ENCODE data around the gene REXO1.
"Not testable (repeated sequence)": the region's sequence is repeated elsewhere in the genome, so short reads cannot be mapped to it uniquely, and the experiment has no call there.

Gene REXO1

DNA sequence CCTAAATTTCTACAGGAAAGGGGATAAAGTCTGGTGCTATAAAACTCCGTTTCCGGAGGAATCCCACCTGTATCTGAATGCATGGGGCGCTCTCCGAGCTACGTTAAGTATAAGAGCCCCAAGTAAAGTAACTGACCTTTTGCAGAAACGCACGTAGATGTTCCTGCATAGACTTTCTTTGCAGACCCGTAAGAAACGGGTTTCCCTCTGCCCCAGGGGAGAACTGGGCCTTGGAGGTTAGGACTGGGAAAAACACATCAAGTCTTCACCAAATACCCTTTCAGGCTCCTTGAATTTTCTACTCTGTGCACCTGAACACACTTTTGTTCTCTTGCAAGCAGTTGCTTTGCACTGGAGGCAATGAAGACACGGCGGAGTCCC, 27.0 kb upstream of the REXO1 start:
- DNase-seq, result not testable (repeated sequence)

DNA sequence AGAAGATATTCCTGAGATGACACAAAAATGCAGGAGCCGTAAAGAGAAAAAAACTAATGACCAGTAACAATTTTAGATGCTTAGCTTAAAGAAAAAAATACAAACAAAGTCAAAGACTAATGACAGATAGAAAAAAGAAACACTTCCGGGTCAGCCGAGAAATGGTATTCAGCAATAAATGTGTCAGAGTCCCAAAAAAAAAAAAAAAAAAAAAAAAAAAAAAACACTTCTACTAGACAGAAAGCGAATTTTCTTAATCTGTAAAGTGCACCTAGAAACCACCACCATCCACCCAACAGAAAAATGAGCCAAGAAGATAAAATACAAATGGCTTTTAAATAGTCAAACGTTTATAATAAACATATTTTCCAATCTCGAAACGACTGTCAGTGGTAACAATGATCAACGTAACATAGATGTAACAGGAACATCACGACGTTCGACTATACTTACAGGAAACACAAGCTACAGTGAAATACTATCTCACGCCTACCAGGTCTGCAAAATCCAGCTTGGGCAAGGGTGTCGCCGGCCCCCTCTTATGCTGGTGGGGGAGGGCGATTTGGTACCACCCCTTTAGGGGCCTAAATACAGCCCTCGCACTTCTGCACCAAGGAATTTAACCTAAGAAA, 26.4 kb upstream of the REXO1 start:
- DNase-seq, result peak; percentile 62

DNA sequence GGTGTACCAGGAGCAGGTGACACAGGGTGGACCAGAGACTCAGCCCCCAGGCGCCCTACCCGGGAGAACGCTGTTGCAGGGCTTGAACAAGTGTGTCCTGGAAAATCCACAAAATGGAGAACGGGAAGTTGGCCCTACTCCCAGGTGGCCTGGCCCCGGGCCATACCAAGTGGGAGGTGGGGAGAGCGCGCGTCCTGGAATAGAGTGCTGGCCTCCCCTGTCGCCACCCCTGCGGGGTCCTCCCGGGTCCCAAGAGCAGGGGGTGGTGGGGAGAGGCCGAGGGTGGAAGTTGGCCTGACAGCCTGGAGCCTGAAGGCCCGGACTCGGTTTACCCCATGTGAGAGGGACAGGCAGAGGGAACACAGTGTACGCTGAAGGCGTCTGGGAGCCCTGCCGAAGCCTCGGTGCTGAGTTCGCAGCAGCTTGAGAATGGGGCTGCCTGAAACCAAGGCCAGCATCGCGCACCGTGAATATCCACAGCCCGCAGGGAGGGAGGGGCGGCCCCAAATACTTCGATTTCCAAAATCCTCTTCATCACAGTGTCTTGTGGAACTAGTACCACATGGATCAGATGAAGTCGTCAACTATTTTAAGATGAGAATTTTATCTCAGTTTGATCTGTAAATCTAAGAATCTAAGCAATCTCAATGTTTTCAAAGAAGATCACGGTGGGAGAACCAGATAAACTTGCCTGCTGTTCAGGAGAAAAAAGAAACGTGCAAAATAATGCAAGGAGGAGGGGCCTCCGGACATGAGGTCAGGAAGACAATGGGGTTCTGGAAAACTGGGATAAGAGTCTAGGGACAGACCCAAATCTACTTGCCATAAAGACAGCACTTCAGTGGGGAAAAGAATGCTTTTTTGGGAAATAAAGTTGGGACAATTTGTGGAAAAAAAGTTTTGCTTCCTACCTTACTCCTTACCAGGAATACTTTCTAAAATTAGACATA, 25.5 kb upstream of the REXO1 start:
- DNase-seq, result no peak

DNA sequence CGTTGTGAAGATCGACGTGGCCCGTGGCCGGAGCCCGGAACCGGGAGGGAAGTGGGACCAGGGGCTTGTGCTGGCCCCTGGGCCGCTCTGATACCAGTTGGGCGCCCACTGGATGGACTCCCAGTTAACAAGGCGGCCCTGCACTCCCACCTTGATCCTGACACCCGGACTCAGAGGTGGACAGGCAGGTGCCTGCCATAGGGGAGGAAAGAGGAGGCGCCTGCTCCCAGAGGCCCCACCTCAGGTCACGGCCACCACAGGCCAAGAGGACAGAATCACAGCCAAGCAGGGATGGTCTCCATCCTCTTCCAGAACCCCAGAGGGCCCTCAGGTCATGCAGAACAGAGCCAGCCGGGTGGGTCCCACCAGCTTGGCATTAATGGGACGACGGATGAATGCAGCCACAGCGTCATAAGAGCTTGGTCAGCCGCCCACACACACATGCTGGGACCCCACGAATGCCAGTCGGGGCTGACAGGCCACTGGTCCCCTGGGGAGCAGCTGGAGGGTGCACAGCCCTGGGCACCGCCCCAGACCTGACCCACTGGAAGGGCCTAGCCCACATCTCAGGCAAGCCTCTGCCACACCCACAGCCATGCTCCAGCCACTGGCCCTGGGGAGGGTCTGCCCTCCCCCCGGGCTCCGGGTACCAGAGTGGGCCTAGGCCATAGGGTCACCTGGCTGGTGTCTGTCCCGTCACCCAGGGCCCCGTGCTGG, 24.7 kb upstream of the REXO1 start:
- no peak for DNase-seq

DNA sequence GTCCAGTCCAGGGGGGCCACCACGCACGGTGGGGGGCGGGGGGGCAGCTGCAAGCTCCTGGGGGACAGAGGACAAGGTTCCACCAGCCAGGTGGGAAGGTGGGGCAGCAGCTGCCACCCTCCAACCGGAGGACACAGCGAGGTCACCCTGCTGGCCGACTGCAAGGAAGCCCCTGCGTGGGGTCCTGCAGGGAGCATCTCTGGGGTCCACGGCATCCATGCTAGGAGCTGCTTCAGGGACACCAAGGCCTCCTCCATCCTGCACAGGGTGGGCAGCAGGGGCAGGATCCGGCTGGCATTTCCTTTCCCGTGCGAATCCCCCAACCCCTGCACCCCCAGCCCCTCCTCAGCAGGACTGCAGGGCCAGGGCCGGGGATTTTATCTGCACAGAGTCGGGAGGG, 23.3 kb upstream of the REXO1 start:
- DNase-seq, result no peak

DNA sequence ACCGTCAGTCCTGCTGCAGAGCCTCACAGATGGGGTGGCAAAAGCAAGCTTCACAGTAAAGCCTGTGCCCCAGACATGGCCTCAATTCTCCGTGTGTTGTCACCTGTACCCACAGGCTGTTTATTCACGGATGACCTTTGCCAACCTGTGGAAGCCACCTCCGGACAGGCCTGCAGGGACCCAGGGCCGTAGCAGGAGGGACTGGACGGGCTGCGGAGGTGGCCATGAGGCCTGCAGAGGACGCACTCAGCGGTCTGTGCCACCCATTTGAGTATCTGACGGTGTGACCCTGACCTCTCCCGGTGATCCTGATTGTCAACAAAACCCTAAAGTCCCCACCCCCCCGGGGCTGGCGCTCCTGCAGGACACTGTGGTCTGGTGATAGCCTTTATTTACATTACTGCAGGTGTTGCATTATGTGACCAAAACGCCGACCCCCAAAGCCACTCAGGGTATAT, 22.9 kb upstream of the REXO1 start:
- no peak for DNase-seq

DNA sequence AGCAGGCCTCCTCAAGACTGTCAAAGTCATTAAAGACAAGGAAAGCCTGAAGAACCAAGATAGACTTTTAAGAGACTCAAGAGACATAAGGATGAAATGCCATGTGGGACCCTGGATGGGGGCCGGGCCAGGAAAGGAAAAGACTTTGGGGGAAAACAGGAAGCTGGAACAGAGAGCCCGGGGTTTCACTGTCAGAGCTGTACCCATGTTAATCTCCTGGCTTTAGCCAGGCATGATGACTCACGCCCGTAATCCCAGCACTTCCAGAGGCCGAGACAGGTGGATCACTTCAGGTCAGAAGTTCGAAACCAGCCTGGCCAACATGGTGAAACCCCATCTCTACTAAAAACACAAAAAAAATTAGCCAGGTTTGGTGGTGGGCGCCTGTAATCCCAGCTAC, 20.7 kb upstream of the REXO1 start:
- DNase-seq, result no peak

DNA sequence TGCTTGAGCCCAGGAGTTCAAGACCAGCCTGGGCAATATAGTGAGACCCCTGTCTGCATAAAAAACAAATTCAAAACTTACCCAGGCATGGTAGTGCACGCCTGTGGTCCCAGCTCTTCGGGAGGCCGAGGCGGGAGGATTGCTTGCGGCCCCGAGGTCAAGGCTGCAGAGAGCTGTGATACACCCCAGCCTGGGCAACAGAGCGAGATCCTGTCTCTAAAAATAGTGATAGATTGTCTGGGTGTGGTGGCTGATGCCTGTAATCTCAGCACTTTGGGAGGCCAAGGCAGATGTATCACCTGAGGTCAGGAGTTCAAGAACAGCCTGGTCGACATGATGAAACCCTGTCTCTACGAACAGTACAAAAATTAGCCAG, 19.1 kb upstream of the REXO1 start:
- DNase-seq, result no peak

DNA sequence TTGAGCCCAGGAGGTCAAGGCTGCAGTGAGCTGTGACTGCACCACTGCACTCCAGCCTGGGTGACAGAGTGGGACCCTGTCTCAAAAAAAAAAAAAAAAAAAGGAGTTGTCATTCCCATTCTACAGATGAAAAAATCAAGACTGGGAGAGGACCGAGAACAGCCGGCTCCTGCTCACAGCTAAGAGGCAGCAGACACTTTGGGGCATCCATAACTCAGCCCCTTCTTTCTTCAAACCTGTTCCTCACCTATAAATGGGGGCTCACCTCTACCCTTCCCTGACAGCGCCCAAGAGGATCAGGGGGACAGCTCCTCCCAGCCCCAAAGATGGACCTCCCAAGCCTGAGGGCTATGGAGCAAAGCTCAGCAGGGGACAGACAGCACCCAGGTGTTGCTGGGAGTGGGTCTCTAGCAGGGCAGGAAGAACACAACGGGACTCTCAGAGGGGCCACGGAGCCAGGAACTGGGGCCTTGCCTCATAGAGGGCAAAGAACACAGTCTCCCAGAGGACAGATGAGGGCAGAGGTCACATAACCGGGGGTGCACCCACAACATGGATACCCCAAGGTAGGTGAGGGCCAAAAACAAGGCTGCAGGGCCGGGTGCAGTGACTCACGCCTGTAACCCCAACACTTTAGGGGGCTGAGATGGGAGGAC, 18.5 kb upstream of the REXO1 start:
- no peak for DNase-seq

DNA sequence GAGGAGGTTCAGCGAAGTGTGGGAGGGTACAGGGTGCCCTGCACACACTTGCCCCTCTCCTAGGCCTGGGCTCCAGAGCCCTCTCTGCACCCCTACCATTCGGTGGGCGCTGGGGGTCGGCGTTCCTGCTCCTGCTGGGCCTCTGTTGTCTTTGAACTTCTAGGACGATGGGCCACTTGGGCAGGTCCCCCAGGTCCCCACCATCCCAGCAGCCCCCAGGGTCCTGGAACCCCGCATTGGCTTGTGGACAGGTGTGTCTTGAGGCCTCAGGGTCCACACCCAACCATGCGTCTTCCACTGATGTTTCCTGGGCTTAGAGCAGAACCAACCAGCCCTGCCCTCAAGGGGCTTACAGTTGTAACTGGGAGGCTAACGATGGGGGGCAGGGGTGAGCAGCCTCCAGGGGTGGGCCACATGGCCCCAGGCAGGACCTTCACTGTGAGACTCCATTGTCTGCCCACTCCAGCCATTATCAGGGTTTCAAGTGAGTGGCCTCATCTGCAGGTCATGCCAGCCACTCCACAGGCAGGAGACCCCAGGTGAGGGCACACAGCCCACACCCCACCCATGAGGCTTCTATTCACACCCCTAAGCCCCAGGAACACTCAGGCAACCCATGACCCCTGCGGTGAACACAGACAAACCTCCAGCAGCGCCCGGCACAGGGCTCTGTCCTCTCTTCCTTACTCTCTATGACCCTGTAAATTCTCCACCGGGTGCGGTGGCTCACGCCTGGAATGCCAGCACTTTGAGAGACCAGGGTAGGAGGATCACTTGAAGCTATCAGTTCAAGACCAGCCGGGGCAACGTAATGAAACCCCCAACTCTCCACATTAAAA, 17.1 kb upstream of the REXO1 start:
- DNase-seq, result no peak

DNA sequence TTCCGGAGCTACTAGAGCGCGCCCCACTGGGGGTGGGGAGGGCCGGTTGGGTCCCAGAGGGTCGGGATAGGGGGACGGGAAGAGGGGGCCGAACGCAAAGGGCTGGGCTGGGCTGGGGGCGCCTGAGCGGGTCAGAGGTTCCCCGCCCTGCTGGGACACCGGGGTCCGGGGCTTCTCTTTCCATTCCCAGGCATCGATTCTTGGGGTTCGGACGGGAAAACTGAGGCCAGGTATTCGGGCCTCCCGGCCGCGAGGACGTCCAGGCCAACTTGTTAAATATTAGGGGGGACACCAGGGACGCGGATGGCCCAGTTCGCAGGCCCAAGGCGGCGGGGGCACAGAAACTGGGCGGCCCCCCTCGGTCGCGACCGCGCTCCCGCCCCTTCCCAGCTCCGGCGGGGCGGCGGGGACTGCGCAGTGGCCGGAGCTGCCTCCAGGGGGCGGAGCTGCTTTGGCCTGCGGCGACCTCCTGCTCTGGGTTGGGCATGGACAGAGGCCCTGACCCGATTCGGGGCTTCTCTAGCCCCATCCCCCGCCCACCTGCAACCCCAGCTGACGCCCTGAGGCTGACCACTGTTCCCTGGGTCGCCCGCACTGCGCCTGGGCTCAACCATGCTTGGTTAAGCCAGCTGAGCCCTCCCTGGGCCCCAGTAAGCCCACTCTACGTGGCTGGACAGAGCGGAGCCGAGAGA, 16.3 kb upstream of the REXO1 start:
- DNase-seq, result peak; percentile 68

DNA sequence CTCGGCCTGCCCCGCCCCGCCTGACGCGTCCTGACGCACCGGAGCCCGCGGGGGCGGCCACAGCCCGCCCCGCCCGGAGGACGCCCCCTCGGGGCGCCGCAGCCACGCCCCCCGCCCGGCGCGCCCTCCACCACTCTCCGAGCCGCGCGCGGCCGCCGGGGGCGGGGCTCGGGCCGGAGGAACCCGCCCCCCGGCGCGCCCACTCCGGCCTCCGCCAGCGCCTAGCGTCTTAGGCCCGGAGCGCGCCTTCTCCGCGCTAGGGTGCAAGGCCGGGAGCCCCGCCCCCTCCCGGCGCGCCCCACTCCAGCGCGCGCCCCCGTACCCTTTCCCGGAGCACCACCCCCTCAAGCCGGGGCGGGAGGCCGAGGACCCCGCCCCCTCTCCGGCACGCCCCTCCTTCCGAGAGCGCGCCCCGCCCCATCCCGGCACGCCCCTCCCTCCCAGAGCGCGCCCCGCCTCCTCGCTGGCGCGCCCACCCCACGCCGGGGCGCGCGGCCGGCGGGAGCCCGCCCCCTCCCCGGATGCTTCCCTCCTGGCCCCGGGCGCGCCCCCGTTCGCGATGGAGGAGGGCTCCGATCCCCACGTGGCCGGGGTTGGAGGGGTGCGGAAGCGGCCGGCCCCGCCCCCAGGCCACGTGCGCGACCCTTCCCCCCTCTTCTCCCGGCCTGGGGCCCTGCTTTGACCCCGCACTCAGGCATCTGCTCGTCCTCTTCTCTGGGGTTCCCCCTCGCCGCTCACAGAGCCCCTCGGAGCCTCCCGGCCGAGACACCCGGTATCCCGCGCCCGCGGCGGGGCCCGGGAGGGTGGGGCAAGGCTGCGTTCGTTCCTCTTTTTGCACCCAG, 15.6 kb upstream of the REXO1 start:
- peak; percentile 92 for DNase-seq

DNA sequence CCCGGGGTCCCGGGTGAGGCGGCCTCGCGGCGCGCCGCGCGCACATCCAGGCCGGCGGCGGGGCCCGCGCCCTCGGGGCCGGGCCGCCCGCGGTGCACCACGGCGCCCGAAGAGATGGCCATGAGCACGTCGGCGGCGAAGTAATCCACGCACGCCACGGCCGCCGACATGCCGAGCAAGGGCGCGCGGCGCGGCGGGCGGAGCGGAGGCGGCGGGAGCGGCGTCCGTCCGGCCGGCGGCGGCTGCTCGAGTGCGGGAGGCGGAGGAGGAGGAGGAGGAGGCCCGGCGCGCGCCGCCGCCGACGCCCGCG, 15.0 kb upstream of the REXO1 start, which contains the start of gene KLF16:
KLF16 (minus strand) TSS at position 252 of the 310 bp plus-strand sequence; CDS start at position 170, 82 bp downstream.
- DNase-seq, result no peak

DNA sequence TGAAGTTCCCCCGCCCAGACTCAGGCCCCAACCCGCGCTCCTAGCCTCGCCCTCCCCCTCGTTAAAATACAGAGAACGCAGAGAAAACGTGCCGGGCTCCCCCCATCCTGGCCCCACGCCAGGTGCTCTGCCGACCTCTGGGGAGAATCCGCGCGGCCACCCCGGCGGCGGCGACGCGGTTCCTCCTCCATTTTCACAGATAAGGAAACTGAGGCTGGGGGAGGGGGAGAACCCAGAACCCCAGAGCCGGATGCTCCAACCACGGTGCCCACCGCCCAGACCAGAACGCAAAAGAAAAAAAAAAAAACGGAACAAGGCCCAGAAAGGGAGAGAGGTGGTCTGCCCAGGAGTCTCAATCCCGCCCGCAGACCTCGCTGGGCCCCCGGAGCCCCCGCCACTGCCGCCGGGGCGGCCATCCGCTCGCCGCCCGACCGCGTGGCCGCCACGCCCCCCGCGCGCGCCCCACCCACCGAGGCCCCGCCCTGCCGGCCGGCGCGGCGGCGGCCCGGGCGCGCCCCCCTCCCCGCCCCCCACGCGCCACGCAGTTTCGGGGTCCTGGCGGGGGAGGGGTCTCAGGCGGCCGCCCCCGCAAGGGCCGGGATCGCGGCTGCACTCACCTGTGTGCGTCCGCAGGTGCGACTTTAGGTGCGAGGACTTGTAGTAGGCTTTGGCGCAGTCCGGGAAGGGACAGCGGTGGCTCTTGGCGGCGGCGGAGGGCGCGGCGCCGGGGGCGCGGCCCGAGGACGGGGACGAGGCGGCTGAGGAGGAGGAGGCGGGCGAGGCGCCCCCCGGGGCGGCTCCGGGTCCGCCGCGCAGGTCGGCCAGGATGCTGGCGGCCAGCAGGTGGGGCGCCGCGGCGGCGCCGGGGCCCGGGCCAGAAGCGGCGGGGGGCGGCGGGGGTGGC, 14.4 kb upstream of the REXO1 start:
- peak; percentile 71 for DNase-seq

DNA sequence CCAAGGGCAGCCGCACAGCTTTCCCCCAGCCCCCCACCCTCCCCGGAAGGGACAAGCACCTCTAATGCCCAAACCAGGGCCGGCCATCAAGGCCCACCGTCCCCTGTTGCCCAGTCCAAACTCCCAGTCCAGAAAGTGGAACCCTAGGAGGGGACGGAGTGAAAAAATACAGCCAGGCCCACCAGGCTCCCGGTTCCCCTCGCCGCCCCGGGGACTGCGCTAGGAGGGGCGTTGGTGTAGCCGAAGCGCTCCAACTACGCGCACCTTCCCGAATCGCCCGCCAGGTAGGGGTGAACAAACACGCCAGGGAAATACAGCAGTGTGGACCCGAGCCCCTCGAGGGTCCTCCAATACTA, 13.8 kb upstream of the REXO1 start:
- no peak for DNase-seq

DNA sequence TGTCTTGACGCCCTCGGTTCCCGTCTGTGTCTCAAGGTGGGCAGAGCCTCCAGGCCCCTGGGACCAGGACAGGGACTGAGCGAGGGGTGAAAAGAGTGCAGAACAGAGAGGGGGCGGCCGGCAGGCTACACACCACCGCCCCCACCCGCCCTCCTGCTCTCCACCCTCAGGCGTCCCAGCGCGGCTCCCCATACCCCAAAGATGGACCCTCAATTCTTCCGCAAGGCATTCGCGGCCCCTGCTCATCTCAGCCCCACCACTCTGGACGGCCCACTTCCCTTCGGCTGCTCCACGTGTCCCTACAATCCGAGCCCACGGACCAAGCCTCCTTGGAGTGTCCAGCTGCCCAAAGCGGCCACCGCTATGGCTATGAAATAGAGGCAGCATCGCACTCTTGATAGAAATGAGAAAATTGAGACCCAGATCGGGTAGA, 13.3 kb upstream of the REXO1 start:
- no peak for DNase-seq

DNA sequence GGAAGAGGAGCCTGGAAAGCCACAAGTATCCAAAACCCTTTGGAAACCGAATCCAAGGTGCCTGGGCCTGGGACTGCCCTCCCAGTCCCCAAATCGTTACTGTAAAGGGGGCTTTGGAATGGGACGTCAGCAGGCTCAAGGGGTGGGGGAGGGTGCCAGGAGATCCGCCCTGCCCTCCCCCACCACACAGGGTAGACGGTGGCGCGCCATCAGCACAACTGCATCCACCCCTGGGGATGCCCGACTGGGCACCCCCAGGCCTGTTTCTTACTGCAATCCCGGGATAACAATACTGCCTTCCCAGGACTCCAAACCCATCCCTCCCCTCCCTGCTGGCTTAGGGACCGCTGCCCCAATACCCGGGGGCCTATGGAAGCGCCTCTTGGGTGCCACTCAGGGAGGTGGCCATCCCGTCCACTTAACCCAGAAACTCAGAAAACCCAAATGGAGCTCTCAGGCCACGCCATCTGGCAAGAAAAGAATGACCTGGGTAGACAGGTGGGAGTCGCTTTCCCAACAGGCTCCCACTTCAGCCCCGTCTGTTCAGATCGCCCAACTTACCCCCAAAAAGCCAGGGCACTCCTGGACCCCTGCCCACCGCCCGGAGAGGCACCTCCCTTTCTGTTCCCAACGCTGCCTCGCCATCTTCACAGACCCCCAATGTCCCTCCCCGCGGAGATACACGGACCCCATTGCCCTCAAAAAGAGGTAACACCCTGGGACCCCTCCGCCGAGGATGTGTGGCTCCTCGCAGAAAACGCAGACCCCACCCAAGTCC, 12.7 kb upstream of the REXO1 start:
- DNase-seq, result no peak

DNA sequence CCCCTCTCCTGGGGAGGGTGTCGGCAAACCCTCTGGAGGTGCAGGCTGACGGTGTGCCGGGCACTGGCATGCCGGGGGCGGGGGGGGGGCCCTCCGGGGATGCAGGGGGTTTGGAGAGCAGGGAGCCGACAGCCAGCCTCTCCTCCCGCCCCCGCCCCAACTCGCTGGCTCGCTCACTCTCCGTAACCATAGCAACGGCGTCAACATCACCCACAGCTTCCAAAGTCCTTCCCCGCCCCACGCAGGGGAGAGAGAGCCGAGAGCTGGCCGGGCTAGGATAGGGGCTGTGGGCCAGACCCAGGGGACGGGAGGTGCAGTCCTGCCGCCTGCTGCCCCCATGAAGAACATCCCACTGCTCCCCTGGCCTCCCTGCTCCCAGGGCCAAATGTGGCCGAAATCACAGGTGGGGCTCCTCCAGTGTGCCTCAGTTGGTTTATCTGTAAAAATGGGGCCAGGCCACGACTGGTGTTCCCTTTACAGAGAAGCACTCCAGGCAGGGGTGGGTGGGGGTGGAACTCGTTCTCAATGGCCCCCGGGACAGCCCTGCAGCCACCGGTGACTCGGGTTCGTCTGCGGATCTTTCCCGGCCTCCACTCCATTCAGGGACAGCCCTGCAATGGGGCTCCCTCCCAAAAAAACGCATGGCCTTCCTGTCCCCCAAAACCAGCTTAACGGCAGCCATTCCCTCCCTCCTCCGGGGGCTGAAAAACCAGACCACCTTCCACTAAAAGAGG, 11.9 kb upstream of the REXO1 start:
- DNase-seq, result peak; percentile 78
